Astrocyte (in vitro differentiated cells and primary cell): ENCODE data around the gene CROCC.

Experiments
- EZH2 ChIP-seq: IDR thresholded peaks from 2 replicates; pipeline ENCODE4 v1.6.1; 2012; ENCODE audit warnings: mild to moderate bottlenecking, low read length, inconsistent platforms; ENCODE audit not compliant: insufficient read depth
- TF ChIP-seq, protein P1 (sequence below): IDR thresholded peaks from 2 replicates; pipeline ENCODE4 v1.5.1; 2011; ENCODE audit warnings: low read depth, mild to moderate bottlenecking, inconsistent platforms, low read length, moderate library complexity; ENCODE audit not compliant: insufficient read depth

DNA sequence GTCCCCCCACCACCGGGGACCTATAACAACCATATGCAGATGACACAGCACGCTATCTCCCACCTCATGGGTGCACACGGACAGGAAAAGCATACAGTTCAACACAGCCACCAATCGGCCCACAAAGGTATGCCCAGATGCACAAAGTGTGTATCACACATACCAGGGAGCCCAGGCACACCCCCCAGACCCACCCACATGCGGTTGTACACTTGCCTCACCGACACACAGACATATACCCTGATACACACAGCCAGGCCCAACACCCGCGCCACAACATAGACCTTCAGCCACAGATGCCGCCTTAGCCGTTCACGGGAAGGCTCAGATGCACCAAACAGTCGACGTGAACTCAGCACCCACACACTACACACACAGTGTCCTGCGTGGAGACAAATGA, 5.5 kb downstream of the CROCC start:
- TF ChIP-seq, protein P1, sequence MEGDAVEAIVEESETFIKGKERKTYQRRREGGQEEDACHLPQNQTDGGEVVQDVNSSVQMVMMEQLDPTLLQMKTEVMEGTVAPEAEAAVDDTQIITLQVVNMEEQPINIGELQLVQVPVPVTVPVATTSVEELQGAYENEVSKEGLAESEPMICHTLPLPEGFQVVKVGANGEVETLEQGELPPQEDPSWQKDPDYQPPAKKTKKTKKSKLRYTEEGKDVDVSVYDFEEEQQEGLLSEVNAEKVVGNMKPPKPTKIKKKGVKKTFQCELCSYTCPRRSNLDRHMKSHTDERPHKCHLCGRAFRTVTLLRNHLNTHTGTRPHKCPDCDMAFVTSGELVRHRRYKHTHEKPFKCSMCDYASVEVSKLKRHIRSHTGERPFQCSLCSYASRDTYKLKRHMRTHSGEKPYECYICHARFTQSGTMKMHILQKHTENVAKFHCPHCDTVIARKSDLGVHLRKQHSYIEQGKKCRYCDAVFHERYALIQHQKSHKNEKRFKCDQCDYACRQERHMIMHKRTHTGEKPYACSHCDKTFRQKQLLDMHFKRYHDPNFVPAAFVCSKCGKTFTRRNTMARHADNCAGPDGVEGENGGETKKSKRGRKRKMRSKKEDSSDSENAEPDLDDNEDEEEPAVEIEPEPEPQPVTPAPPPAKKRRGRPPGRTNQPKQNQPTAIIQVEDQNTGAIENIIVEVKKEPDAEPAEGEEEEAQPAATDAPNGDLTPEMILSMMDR: no peak
- TF ChIP-seq EZH2: no peak
